HUES6 (cell line): Measurements from ENCODE around the gene SCN3B.
A peak's percentile ranks its signal among the peaks of the same experiment; 100 is the strongest.

Source experiments
- H3K27ac ChIP-seq: 2 replicates; pipeline ENCODE4 v1.7.0; 2013; ENCODE audit warnings: low read depth, mild to moderate bottlenecking, low read length, inconsistent platforms
- H3K27me3 ChIP-seq: 2 replicates; pipeline ENCODE4 v1.6.1; 2013; ENCODE audit warnings: low read length; ENCODE audit not compliant: control insufficient read depth, insufficient read depth
- H3K36me3 ChIP-seq: 2 replicates; pipeline ENCODE4 v1.6.1; 2013; ENCODE audit warnings: low read length; ENCODE audit not compliant: control insufficient read depth, insufficient read depth
- H3K4me1 ChIP-seq: 2 replicates; pipeline ENCODE4 v1.6.1; 2013; ENCODE audit warnings: low read length; ENCODE audit not compliant: control insufficient read depth, insufficient read depth
- H3K4me3 ChIP-seq: 2 replicates; pipeline ENCODE4 v1.5.1; 2013; ENCODE audit warnings: low read depth, low read length
- H3K9ac ChIP-seq: one replicate; pipeline ENCODE4 v1.6.1; 2013; ENCODE audit warnings: mild to moderate bottlenecking, low read length
- H3K9me3 ChIP-seq: 2 replicates; pipeline ENCODE4 v1.6.1; 2013; ENCODE audit warnings: low read depth, low read length; ENCODE audit not compliant: control insufficient read depth, insufficient read depth

Gene SCN3B

DNA sequence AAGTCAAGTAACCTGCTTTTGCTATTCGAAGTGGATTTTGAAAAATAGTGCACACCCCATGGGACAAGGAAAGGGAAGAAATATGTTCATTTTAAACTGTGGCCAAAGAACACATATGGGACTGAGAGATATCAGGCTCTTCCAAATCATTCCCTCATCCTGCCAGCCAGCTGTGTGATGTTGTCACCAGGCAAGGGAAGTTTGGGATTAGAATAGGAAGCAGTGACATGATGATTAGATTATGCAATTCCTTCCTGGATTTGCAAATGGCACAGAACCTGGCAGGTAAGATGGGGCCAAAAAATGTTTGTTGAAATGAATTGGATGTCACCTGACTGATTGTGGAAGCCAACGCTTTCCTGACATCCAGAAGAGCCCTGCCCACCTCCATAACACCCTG lies 4.9 kb upstream of the SCN3B start:
- Histone ChIP-seq H3K36me3 (no peaks in the 10 kb centered on the region), H3K4me3 (no peak overlapping the region), H3K27ac (no peak overlapping the region), H3K27me3 (peaks cover 21% of the 10 kb centered on the region), H3K9ac (no peak overlapping the region), H3K4me1 (peaks cover 7% of the 10 kb centered on the region; the same call in 1 of the 2 replicates), H3K9me3 (0 out of 2 replicates have a peak, but pooled peaks cover 4% of the 10 kb centered on the region)

DNA sequence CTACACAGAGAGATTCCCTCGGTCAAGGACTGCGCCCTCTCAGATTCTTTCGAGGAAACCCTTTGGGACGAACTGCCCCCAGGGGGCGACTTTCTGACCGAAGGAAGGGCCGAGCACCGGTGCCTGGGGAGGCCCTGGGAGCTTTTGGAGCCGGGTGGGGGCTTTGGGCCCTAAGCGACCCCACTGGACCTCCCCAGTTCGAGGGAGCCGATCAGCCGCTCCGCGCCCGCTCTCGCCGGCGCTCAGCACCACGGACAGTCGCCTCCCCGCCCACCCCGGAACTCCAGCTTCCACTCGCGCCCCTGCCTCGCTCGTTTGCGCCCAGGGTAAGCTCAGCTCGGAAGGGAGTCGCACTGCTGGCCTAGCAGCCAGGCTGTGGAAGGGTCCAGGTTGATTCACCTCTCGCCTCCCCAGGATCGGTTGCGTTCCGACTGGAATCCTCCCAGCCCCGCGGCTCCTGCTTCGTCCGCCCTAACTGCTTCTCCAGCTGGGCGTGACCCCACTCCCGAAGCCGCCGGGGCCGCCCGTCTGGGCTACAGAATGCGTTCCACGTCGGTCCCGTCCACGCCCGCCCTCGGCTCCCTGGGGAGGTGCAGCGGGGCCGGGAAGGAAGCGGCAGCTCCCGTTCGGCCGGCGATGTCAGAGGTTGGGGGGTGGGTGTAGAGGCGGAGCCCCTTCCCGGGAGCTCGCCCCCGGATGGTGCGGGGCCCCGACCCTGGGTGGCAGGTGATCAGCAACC lies 428 bp downstream of the SCN3B start:
- Histone ChIP-seq H3K36me3 (no peaks in the 10 kb centered on the region), H3K9ac (peak overlapping the region; percentile 23), H3K4me1 (peaks cover 11% of the 10 kb centered on the region; the same call in 1 of the 2 replicates), H3K27me3 (peaks cover 51% of the 10 kb centered on the region), H3K9me3 (no peaks in the 10 kb centered on the region), H3K27ac (no peak overlapping the region), H3K4me3 (peak overlapping the region; percentile 76)

DNA sequence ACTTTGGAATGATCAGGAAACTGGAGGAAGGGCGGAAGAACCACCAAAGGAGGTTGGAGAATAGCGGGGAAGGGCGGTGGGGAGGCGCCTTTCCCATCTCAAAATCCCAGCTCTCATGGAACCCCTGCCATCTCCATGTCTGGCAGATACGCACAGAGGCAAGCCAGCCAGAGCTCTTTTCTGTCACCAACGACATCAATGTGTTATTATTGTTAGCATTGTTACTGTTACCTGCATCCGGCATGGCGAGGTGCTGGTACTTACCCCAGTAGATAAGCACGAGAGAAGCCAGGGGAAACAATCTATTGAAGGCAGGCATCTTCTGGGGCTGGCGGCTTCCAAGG lies 969 bp downstream of the SCN3B start:
- peak overlapping the region; percentile 76 for H3K4me3 ChIP-seq
- H3K9ac ChIP-seq, result no peak overlapping the region
- H3K27me3 ChIP-seq, result peaks cover 53% of the 10 kb centered on the region

DNA sequence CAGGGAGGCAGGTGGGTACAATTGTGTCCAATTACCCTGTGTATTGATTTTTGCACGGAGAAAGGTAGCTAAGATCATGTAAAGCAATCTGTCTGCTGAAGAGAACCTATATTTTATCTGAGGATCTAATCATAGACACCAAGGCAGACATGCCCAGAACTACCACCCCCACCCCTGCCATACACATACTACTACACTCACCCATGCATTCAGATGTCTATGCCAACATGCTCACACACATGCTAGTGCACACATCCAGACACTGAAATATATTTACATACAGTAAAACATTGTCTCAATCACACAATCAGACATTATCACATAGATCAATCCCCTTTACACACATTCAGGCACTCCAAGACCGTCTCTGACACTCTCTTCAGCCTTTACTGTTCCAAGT lies 1.8 kb downstream of the SCN3B start:
- Histone ChIP-seq H3K27ac (no peak overlapping the region), H3K27me3 (peaks cover 54% of the 10 kb centered on the region), H3K4me3 (no peak overlapping the region), H3K36me3 (no peaks in the 10 kb centered on the region), H3K9me3 (no peaks in the 10 kb centered on the region), H3K4me1 (peaks cover 11% of the 10 kb centered on the region; the same call in 1 of the 2 replicates), H3K9ac (no peak overlapping the region)

More for the DNA sequence above, 969 bp downstream of the SCN3B start:
- H3K9me3 ChIP-seq, result no peaks in the 10 kb centered on the region
- peaks cover 11% of the 10 kb centered on the region; the same call in 1 of the 2 replicates for H3K4me1 ChIP-seq
- H3K27ac ChIP-seq, result no peak overlapping the region
- no peaks in the 10 kb centered on the region for H3K36me3 ChIP-seq

DNA sequence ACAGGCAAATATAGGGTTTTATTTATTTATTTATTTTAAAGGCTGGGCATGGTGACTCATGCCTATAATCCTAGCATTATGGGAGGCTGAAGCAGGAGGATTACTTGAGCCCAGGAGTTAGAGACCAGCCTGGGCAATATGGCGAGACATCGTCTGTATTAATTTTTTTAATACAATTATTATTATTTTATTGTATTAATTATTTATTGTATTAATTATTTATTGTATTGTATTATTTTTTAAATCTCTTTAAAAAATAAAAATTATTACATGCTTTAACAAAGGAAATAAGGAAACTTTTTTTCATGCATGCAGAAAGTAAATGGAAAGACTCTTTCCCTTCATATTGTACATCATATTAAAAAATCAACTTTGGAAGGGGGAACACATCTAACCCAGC lies 3.5 kb downstream of the SCN3B start:
- H3K27ac ChIP-seq, result no peak overlapping the region
- no peak overlapping the region for H3K9ac ChIP-seq
- no peaks in the 10 kb centered on the region for H3K36me3 ChIP-seq
- peaks cover 11% of the 10 kb centered on the region; the same call in 1 of the 2 replicates for H3K4me1 ChIP-seq
- H3K27me3 ChIP-seq, result peaks cover 47% of the 10 kb centered on the region
- H3K4me3 ChIP-seq, result no peak overlapping the region
- no peaks in the 10 kb centered on the region for H3K9me3 ChIP-seq

DNA sequence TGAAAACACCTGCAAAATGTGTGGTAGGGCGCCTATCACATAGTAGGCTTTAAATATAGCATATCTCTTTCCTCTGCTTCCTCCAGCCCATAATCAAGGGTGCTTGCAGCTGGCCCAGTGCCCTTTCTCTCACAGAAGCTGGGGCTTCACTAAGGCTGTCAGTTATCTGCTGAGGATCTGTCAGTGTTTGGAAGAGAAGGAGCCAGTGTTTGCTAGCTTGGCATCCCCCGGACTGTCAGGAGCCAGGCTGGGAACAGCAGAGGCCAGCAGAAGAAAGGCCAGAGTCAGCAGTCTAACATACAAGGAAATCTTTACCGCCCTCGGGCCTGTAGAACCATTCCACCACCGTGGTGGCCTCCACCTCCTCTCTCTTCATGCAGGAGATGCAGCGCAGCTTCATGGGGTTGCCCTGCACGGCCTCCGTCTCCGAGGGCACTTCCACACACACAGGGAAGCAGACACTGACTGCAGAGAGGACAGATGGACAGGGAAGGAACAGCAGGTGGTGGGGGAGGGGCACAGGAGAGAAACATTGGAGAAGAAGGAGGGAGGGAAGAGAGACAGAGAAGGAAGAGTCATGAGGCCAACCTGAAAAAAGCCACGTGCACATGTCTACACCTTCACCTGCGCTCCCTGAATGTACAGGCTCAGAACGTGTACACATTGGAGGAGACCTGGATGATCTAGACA lies 9.0 kb downstream of the SCN3B start:
- H3K36me3 ChIP-seq, result no peaks in the 10 kb centered on the region
- no peak overlapping the region for H3K4me3 ChIP-seq
- H3K27me3 ChIP-seq, result peaks cover 8% of the 10 kb centered on the region; the same call in 1 of the 2 replicates
- no peaks in the 10 kb centered on the region for H3K9me3 ChIP-seq
- no peak overlapping the region for H3K27ac ChIP-seq
- 0 out of 2 replicates have a peak, but pooled peaks cover 11% of the 10 kb centered on the region for H3K4me1 ChIP-seq
- no peak overlapping the region for H3K9ac ChIP-seq

DNA sequence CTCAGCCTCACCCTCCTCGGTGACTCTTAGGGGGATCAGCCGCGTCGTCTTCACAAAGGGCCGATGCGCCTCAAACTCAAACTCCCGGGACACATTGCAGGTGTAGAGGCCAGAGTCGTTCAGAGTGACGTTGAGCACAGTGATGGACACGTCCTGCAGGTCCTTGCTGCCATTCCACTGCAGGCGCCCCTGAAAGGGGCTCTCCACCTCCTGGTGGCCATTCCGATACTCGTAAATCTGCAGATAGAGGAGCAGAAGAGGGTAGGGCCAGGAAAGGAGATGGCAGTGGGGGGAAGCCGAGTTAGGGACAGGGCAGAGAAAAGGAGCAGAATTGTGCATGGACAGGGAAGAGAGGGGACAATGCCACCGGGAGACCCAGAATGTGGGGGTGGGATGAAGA lies 12.0 kb downstream of the SCN3B start:
- Histone ChIP-seq H3K9ac (no peak overlapping the region), H3K9me3 (no peaks in the 10 kb centered on the region), H3K27me3 (0 out of 2 replicates have a peak, but pooled peaks cover 3% of the 10 kb centered on the region), H3K27ac (no peak overlapping the region), H3K4me3 (no peak overlapping the region), H3K36me3 (no peaks in the 10 kb centered on the region), H3K4me1 (peaks cover 19% of the 10 kb centered on the region; the same call in 1 of the 2 replicates)

DNA sequence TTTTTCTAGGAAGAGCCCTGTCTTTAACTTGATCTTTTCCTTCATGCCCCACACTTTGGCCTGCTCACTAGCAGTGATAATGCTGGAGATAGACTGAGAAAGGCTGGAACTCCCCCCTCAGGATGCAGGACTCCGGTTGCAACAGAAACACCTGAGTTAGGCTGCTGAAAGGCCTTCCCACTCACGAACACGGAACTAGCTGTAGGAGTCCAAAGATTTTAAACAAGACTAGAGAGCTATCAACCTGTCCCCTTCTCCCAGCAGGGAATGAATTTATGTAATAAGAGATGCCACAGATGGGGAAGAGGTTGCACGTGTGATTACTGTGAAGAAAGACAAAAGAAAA lies 13.0 kb downstream of the SCN3B start:
- Histone ChIP-seq H3K9ac (no peak overlapping the region), H3K27ac (no peak overlapping the region), H3K27me3 (0 out of 2 replicates have a peak, but pooled peaks cover 3% of the 10 kb centered on the region), H3K9me3 (no peaks in the 10 kb centered on the region), H3K4me3 (no peak overlapping the region), H3K4me1 (peaks cover 19% of the 10 kb centered on the region; the same call in 1 of the 2 replicates), H3K36me3 (no peaks in the 10 kb centered on the region)

DNA sequence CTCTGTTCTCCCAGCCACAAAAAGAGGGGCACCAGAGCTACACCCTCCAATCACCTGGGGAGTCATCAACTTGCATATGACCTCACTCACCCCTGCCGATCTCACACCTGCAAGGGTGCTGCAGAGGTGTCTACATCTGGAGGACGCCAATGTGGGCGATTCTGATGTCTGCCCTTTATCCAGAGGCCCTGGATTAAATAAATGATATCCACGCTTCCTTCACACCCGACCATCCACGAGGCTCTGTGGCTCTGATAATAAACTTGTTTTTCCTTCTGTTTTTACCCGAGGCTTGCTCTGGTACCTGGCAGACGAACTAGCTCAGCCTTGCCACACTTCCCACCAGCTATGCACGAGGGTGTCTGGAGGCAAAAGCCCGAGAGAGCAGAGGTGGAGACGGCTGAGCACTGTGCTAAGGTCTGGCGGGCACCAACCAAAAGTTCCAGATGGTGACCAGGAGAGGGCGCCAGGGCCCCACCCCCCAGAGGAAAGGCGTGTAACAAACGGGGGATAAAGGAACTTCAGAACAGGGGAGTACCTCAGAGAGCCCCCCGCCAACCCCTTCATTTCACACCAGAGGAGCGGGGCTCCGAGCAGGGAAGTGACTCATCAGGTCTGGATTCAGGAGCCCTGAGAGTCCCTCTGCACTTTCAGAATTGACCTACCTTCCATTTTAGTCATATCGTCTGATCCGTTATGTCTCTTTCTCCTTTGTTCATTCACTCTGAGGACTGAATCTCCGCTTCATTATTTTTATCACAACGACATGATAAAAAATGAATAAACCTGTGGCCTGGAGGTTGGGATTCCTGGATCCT lies 13.5 kb downstream of the SCN3B start:
- no peak overlapping the region for H3K9ac ChIP-seq
- H3K4me3 ChIP-seq, result no peak overlapping the region
- H3K4me1 ChIP-seq, result peaks cover 19% of the 10 kb centered on the region; the same call in 1 of the 2 replicates
- H3K36me3 ChIP-seq, result no peaks in the 10 kb centered on the region
- no peaks in the 10 kb centered on the region for H3K9me3 ChIP-seq
- no peak overlapping the region for H3K27ac ChIP-seq
- H3K27me3 ChIP-seq, result 0 out of 2 replicates have a peak, but pooled peaks cover 3% of the 10 kb centered on the region

DNA sequence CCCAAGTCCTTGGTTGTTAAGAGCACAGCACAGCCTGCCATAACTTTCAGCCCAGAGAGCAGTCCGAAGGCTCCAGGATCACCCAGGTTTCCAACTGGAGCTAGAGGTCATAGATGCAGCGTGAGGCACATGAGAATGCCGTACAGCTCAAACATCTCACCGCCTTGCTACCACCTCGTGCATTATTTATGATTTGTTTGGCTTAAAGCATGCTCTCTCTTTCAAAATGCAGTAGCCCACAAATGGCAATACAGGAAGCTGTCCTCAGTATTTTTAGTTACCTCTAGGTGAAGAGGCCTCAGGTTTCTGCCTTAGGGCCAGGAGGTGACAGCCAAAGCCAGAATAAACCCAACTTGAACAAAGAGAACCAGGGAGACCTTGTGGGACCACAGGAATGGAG lies 14.4 kb downstream of the SCN3B start:
- Histone ChIP-seq H3K36me3 (no peaks in the 10 kb centered on the region), H3K9ac (no peak overlapping the region), H3K27me3 (0 out of 2 replicates have a peak, but pooled peaks cover 3% of the 10 kb centered on the region), H3K27ac (no peak overlapping the region), H3K4me1 (peaks cover 19% of the 10 kb centered on the region; the same call in 1 of the 2 replicates), H3K9me3 (no peaks in the 10 kb centered on the region), H3K4me3 (no peak overlapping the region)
